ENCODE measurements around the gene TRAPPC3. TPM values are rescaled to one million over a fixed set of nuclear protein-coding genes. Genes with fewer than 3 reads are reported as not detected.

The TRAPPC3 gene
- total and polyA plus RNA-seq, 9 of the 15 experiments (the other 6 are each of a cell fraction or from before 2014, with no cell fraction given) = 20.6 to 141 (median 112) TPM

- peak; percentile 42 to 52; a peak in 2 of 4 replicates for TF ChIP-seq KDM1A (IDR thresholded peaks at IDR 0.05)
- peak; percentile 3 to 57; a peak in 1 of 4 replicates for TF ChIP-seq SRF (CRISPR knock-in tag; IDR thresholded peaks at IDR 0.05)
- TF ChIP-seq TRIM28 (IDR thresholded peaks at IDR 0.05) = no peak
- TF ChIP-seq, protein P1, sequence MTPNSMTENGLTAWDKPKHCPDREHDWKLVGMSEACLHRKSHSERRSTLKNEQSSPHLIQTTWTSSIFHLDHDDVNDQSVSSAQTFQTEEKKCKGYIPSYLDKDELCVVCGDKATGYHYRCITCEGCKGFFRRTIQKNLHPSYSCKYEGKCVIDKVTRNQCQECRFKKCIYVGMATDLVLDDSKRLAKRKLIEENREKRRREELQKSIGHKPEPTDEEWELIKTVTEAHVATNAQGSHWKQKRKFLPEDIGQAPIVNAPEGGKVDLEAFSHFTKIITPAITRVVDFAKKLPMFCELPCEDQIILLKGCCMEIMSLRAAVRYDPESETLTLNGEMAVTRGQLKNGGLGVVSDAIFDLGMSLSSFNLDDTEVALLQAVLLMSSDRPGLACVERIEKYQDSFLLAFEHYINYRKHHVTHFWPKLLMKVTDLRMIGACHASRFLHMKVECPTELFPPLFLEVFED (CRISPR knock-in tag; conservative IDR thresholded peaks at IDR 0.05) = no peak
- TF ChIP-seq, protein P2, sequence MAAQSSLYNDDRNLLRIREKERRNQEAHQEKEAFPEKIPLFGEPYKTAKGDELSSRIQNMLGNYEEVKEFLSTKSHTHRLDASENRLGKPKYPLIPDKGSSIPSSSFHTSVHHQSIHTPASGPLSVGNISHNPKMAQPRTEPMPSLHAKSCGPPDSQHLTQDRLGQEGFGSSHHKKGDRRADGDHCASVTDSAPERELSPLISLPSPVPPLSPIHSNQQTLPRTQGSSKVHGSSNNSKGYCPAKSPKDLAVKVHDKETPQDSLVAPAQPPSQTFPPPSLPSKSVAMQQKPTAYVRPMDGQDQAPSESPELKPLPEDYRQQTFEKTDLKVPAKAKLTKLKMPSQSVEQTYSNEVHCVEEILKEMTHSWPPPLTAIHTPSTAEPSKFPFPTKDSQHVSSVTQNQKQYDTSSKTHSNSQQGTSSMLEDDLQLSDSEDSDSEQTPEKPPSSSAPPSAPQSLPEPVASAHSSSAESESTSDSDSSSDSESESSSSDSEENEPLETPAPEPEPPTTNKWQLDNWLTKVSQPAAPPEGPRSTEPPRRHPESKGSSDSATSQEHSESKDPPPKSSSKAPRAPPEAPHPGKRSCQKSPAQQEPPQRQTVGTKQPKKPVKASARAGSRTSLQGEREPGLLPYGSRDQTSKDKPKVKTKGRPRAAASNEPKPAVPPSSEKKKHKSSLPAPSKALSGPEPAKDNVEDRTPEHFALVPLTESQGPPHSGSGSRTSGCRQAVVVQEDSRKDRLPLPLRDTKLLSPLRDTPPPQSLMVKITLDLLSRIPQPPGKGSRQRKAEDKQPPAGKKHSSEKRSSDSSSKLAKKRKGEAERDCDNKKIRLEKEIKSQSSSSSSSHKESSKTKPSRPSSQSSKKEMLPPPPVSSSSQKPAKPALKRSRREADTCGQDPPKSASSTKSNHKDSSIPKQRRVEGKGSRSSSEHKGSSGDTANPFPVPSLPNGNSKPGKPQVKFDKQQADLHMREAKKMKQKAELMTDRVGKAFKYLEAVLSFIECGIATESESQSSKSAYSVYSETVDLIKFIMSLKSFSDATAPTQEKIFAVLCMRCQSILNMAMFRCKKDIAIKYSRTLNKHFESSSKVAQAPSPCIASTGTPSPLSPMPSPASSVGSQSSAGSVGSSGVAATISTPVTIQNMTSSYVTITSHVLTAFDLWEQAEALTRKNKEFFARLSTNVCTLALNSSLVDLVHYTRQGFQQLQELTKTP (IDR thresholded peaks at IDR 0.05; ENCODE audit: low read depth in 1 of 2, partially characterized antibody in 2 of 2) = peak in 1 of 2 experiments; percentile 19
- no peak for TF ChIP-seq JUN (IDR thresholded peaks at IDR 0.05; ENCODE audit: borderline replicate concordance, low read depth, low read length)
- no peak for TF ChIP-seq JUN (CRISPR knock-in tag; IDR thresholded peaks at IDR 0.05; ENCODE audit: borderline replicate concordance)
- no peak for TF ChIP-seq MEF2D (tag; conservative IDR thresholded peaks at IDR 0.05; ENCODE audit: low read depth)
- no peak for TF ChIP-seq KAT7 (CRISPR knock-in tag; IDR thresholded peaks at IDR 0.05; ENCODE audit: borderline replicate concordance)
- no peak for TF ChIP-seq ZBTB40 (IDR thresholded peaks at IDR 0.05)
- peak; percentile 27; the same call in 1 of the 2 replicates for TF ChIP-seq ZBTB40 (CRISPR knock-in tag; IDR thresholded peaks at IDR 0.05)
These were observed 648 bp upstream of the TRAPPC3 start (continued) for GRCh38 chr1:36149973-36150295.

Data from K562 (cell line).